Inflammatory macrophage treated with lipopolysaccharide for 4 hours (primary cell): Measurements from ENCODE around the gene TUBB3.
"Not testable (repeated sequence)": the region's sequence is repeated elsewhere in the genome, so short reads cannot be mapped to it uniquely, and the experiment has no call there.

Experiments used
- DNase-seq: peaks from one replicate; pipeline ENCODE4 v3.0.0-alpha.2; 2020

TUBB3 gene

DNA sequence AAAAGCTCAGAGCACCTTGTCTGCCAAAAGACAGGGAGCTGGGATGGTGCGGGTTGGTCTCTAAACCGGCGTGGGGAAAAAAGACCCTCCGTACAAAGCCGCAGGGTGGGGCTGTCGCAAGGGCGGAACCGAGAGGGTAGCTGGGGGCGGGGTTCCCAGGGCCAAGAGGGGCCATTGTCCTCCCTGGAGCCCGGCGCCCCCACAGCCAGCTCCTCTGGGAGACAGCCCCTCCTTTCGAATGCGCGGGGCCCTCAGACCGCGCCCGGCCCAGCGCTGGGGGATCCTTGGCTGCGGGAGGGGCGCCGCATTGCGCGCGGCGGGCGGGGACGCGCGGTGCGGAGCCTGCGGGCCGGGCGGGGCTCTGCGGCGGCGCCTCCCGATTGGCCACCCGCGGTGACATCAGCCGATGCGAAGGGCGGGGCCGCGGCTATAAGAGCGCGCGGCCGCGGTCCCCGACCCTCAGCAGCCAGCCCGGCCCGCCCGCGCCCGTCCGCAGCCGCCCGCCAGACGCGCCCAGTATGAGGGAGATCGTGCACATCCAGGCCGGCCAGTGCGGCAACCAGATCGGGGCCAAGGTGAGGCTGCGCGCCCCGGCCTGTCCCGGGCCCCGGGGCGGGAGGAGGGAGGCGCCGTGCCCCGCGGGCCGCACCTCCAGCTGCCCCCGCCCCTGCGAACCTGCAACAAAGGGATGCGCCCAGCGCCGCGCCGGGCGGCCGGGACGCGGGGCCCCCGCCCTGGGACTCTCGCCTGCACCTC lies at the start of gene TUBB3:
Gene TUBB3 (plus strand): TSS at position 459 of the 756 bp plus-strand sequence. CDS start 60 bp downstream, at position 519.
- peak; percentile 66 for DNase-seq

DNA sequence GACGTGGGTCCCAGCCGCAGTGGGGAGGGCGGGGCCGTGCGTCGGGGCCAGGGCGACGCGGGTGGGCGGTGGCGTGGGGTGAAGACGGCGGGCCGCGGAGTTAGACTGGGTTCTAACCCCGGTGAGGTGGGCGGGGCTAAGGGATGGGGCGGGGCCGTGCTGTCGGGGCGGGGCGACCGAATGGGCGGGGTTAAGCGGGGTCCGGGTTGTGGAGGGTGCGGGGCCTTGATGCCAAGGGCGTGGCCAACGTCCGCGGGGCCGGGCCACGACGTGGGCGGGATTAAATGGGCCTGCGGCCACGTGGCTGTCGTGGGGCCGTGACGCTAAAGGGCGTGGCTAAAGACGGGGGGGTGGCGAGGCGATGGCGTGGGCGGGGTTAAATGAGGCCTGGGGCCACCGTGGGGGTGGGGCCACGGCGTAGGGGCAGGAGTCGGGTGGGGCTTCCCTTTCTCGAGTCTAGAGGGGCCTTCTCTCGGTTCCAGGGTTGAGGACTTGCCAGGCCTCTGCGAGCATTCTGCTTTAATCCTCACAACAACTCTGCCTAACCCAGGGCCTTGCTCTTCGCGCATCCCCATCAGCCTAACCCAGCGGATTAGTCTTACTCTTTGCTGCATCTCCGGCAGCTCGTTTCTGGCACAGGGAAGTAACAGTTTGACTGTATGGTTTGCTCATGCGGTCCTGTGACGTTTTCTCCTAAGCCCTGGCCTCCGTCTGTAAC lies 49.0 kb upstream of the TUBB3 start:
- peak; percentile 99 for DNase-seq

GRCh38 chr16:89879123-89879522 lies 44.0 kb upstream of the TUBB3 start:
- not testable (repeated sequence) for DNase-seq

DNA sequence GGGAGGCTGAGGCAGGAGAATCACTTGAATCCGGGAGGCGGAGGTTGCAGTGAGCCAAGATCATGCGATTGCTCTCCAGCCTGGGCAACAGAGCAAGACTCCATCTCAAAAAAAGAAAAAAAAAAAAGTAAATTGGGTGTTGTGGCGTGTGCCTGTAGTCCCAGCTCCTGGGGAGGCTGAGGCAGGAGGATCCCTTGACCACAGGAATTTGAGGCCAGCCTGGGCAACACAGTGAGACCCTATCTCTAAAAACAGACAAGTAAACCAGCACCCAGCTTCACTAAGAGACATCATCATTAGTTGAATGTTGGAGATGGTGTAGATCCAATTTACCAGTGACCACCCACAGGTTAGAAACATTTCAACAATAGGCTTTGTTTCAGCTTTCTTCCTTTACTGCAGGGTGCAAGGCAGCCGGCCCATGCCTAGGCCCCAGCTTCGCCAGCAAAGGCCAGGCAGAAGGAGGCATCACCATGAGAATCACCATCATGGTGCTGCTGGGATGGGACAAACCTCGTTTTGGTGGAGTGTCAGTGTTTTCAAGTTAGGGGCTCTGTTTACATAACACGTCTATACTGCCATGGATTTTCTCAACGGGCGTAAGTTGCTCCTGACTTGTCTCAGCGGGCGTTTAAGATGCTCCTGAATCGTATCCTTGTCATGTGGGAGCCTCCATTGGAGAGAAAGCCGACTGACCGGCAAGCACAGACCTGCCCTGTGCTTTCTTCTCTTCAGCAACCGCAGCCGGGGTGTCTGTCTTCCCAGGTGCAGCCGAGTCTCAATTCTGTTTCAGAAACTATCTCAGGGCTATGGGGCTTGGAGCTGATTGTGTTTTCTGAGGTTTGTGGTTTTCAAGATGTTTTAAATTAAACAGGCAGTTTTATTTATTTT lies 42.4 kb upstream of the TUBB3 start:
- no peak for DNase-seq

- no peak for DNase-seq
Observed at GRCh38 chr16:89881368-89881730, 41.8 kb upstream of the TUBB3 start.

- DNase-seq, result no peak
Observed at GRCh38 chr16:89883346-89884040, 39.6 kb upstream of the TUBB3 start.

- no peak for DNase-seq
Observed at GRCh38 chr16:89884041-89884421, 39.1 kb upstream of the TUBB3 start.

DNA sequence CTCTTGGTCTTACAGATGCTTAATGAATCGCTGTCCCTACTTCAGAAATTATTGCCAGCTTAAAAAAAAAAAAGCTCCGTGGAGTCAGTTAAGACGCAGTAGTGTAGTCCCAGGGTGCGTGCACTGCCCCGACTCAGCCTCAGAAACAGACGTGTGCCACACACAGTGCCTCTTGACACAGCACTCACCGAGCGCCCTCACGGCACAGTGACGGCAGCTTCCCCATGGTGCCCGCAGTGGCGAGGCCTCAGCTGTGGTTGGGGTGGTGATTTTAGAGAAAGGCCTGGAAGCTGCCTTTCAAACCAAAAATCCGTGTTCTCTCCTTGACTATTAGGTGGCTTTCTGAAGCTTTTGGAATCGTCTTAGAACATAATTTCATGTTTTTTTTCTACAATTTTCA lies 35.9 kb upstream of the TUBB3 start:
- no peak for DNase-seq

DNA sequence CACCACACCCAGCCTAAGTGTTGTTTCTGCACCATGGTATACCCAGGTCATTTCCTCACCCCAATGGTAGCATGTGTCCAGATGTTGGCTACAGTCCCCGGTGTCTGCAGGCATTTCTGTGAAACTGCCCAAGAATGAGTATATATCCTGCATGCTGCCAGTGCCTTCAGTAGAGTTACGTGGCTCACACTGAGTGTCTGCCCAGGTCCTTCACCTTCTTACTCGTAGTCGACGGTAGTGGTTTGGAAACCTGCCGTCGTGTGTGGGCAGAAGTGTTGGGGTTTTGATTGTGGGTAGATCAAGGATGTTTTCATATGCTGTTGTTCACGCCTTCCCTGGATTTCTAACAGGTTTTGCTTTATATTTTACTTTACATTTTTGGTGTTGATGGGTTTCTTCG lies 32.9 kb upstream of the TUBB3 start:
- DNase-seq, result no peak

DNA sequence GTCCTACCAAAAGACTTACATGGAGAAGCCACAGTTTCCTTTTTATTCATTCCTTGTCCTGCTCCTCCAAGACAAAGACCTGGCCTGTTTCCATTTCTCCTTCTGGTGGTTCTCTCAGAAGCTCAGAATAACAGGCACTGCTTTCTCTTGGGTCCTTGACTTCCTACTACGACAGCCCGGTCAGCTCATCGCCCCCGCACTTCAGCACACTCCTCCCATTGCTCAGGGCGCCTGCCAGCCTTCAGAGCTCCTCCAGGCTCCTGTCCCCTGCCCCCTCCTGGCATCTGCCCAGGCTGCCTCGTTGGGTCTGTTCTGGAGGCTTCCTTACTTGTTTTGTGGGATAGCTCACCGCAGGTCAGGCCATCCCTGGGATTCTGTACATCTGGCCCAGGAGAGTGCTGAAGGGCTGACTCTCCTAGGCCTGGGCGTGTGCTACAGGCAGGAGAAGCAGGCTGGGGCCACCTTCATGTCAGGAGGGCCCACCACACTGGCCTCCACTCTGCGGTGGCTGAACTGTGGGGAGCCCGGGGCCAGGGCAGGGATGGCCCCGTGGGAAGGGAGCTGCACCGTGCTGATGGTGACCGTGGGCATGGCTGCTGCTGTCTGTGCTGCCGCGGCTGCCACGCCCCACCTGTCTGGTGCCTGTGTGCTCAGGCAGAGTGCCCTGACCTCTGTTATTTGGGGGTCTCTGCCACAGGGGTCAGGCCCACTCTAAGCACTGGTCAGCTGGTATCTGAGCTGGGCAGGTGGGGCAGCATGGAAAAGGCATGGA lies 32.1 kb upstream of the TUBB3 start:
- no peak for DNase-seq

DNA sequence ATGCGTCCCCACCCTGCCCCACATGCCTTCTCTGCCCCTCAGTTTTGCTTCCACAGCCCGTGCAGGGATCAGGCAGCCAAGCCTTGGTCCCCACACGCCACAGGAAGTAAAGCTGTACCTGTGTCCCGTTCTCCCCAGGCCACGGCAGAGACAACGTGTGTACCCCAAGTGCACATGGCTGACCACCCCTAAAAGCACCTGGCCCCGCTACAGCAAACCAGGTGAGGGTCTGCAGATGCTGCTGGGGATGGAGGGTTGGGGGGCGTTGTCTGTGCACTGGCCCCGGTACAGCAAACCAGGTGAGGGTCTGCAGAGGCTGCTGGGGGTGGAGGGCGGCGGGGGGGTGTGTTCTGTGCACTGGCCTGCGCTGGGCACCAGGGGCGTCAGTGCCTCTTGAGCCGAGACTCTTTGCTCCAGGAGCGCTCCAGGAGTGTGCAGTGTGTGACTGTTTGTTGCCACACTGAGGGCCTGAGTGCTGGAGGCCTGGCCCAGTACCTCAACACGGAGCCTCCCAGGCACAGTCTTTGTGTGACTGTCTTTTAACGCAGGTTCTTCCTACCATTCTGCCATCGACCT lies 31.0 kb upstream of the TUBB3 start:
- no peak for DNase-seq

DNA sequence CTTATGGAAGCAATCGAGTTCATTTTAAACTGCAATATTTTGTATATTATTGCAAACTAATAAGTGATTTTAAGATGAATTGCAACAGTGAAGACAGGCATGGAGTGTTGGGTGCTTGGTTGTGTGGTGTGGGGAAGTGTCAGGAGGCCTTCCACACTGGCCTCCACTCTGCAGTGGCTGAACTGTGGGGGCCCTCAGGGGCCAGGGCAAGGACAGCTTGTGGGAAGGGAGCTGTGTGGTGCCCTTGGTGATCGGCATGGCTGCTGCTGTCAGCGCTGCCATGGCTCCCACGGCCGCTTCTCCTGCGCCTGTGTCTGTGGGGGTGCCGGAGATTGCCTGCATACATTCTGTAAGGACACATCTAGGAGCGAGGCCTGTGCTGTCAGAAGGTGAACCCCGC lies 30.5 kb upstream of the TUBB3 start:
- no peak for DNase-seq

DNA sequence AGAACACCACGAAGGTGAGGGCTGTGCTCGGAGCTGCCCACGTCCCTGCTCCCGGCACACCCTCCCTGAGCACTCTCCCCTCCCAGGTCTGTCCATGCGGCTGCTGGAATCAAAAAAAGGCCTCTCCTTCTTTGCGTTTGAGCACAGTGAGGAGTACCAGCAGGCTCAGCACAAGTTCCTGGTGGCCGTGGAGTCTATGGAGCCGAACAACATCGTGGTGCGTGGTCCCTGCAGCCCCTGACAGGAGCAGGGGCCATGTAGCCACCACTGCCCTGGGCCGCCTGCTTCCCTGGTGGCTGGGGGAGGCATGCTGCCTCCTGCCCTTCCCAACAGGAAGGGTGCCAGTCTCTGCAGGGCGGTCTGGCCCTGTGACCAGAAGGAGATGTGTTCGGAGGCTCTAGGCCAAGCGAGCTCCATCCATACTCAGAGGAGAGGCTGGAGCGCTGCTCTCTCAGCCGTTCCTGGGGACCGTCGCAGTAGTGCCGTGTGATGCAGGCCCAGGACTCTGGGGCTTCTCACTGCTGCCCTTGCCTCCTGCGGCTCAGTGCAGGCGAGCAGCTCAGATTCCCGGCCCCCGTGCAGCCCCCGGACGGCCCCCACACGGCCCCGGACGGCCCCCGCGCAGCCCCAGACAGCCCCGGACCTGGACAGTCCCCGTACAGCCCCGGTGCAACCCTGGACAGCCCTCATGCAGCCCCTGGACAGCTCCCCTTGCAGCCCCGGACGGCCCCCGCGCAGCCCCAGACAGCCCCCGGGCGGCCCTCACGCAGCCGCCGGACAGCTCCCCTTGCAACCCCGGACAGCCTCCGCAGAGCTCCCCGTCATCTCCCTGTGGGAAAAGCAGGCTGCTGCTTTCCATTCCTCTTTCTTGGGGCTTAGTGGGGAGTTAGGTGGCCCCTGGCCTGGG lies 29.2 kb upstream of the TUBB3 start:
- no peak for DNase-seq

- no peak for DNase-seq
Observed at GRCh38 chr16:89895482-89896250, 27.5 kb upstream of the TUBB3 start.

DNA sequence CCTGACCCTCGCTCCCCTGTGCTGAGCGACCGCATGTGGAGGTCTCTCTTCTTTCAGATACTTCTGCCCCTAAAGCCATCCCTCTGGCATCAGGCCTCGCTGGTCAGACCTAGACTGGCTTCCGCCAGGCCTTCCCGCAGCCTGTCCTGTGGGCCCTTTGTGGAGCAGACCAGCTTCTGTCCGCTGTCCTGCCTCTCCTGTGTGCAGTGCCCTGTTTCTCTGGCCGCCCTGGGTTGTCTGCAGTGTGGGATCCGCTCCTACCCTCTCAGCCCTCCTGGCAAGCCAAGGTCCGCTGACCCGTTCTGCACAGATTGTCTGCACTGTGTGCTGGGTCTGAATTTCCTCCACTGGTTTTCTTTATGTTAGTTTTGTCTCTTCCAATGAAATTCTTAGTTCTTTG lies 25.9 kb upstream of the TUBB3 start:
- no peak for DNase-seq

DNA sequence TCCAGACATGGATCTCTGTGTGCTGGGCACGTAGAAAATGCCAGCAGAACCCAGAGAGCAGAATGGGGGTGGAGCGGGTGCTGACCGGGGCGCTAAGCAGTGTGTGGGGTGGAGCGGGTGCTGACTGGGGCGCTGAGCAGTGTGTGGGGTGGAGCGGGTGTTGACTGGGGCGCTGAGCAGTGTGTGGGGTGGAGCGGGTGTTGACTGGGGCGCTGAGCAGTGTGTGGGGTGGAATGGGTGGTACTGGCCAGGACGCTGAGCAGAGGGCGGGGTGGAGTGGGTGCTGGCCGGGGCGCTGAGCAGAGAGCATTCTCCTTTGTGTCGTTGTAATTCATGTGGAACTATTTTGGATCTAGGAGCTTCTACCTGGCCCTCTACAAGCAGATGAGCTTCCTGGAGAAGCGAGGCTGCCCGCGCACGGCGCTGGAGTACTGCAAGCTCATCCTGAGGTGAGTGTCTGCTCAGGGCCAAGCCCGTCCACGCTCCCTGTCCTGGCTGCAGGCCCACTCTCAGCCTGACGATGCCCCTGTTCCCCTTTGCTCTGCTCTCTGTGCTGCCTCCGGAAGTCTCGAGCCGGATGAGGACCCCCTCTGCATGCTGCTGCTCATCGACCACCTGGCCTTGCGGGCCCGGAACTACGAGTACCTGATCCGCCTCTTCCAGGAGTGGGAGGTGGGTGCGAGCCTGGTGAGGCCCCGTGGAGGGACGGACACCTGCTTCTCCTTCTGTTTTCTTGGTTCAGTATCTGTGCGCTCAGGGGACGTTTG lies 24.8 kb upstream of the TUBB3 start:
- no peak for DNase-seq

- DNase-seq, result no peak
Observed at GRCh38 chr16:89899879-89900481, 23.2 kb upstream of the TUBB3 start.

GRCh38 chr16:89900885-89901284 lies 22.3 kb upstream of the TUBB3 start:
- DNase-seq, result no peak

DNA sequence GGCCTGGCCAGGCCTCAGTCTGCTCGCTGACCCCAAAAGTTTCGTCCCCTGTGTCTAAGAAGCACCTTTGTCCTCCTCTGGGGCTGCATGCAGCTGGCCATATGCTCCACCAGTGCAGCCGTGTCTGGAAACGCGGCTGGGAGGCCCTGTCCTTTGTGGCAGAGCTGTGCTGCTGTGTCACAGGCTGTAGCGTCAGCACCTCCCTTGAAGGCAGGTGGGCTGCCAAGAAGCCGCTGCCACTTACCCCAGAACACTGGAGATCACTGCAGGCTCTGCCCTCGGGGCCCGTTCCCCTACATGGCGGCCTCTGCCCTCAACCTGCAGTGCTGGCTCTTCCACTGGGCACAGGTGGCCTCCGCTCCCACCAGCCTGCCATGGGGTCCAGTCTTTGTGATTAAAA lies 20.2 kb upstream of the TUBB3 start:
- DNase-seq, result no peak
